H1 (cell line): ENCODE measurements around the gene TSPAN17. TPM values are rescaled to one million over a fixed set of nuclear protein-coding genes. Genes with fewer than 3 reads are reported as not detected.

ENCODE experiments used
- CTCF ChIA-PET: fragments of 300-600 bp; sonication (Branson Sonifier 250); formaldehyde crosslinking; loops from one replicate; lab custom pipeline; 2021; ENCODE audit not compliant: partially characterized antibody; lab: Charles Lee
- POLR2A ChIA-PET: fragments of 300-600 bp; sonication (Branson Sonifier 250); formaldehyde crosslinking; loops from one replicate; lab custom pipeline; 2021; ENCODE audit warnings: inconsistent platforms; ENCODE audit not compliant: partially characterized antibody; lab: Charles Lee
- DNase-seq, 2 experiments: peaks; one replicate each; pipeline versions ENCODE4 v3.0.0 to v3.0.0-alpha.2; 2010 to 2022; ENCODE audit warnings: low spot score in 2 of 2, low read depth in 1 of 2, mixed read lengths in 1 of 2
- FAIRE-seq: peaks from 2 replicates; lab custom pipeline; 2011; peaks lifted over from hg19 to GRCh38; lab: Jason Lieb, UNC
- H2AFZ ChIP-seq: 2 replicates; pipeline ENCODE4 v1.8.1; 2012; ENCODE audit warnings: low read length, inconsistent platforms
- H2AK5ac ChIP-seq: 2 replicates; pipeline ENCODE4 v1.6.1; 2013; ENCODE audit warnings: low read depth, low read length
- H2BK120ac ChIP-seq: replicated peaks from 2 replicates; pipeline ENCODE3; 2013; ENCODE audit warnings: low read depth, low read length, inconsistent platforms
- H2BK12ac ChIP-seq: 2 replicates; pipeline ENCODE4 v1.6.1; 2013; ENCODE audit warnings: low read depth, low read length
- H2BK15ac ChIP-seq: 2 replicates; pipeline ENCODE4 v1.6.1; 2013; ENCODE audit warnings: low read length
- H2BK20ac ChIP-seq: 2 replicates; pipeline ENCODE4 v1.6.1; 2013; ENCODE audit warnings: low read length
- H2BK5ac ChIP-seq: 2 replicates; pipeline ENCODE4 v1.6.1; 2013; ENCODE audit warnings: low read depth, low read length
- H3K14ac ChIP-seq: 2 replicates; pipeline ENCODE4 v1.6.1; 2013; ENCODE audit warnings: inconsistent platforms; ENCODE audit not compliant: insufficient read length
- H3K18ac ChIP-seq: 2 replicates; pipeline ENCODE4 v1.6.1; 2013; ENCODE audit warnings: low read length; ENCODE audit errors: extremely low read depth
- H3K23ac ChIP-seq: 2 replicates; pipeline ENCODE4 v1.6.1; 2013; ENCODE audit warnings: inconsistent platforms; ENCODE audit not compliant: insufficient read length
- H3K23me2 ChIP-seq: 2 replicates; pipeline ENCODE4 v1.6.1; 2013; ENCODE audit warnings: low read depth, low read length
- H3K27ac ChIP-seq: 2 replicates; pipeline ENCODE4 v1.6.1; 2011; ENCODE audit warnings: low read depth, low read length, inconsistent platforms
- H3K27me3 ChIP-seq, 4 experiments: replicated peaks in 1 of 4; 1 replicate in 1 of 4; 2 replicates in 3 of 4; pipeline versions ENCODE4 v1.6.1 to v1.8.1; 2011 to 2013; ENCODE audit warnings: low read length in 3 of 4, mild to moderate bottlenecking in 3 of 4, inconsistent platforms in 2 of 4, mixed read lengths in 2 of 4, moderate library complexity in 1 of 4; ENCODE audit not compliant: control insufficient read depth in 3 of 4, insufficient read depth in 3 of 4; ENCODE audit errors: extremely low read depth in 1 of 4
- H3K36me3 ChIP-seq, 4 experiments: 2 replicates each; pipeline versions ENCODE4 v1.6.1 to v1.8.1; 2011 to 2013; ENCODE audit warnings: mild to moderate bottlenecking in 4 of 4, low read length in 3 of 4, moderate library complexity in 2 of 4, control low read depth in 1 of 4, inconsistent platforms in 1 of 4; ENCODE audit not compliant: insufficient read depth in 4 of 4, control insufficient read depth in 2 of 4
- H3K4ac ChIP-seq: replicated peaks from 2 replicates; pipeline ENCODE3; 2013; ENCODE audit warnings: low read length, low read depth, mixed read lengths, inconsistent platforms; ENCODE audit not compliant: insufficient read length
- H3K4me1 ChIP-seq, 4 experiments: replicated peaks in 1 of 4; 1 replicate in 1 of 4; 2 replicates in 3 of 4; pipeline versions ENCODE4 v1.6.1 to v1.8.1; 2011 to 2013; ENCODE audit warnings: low read length in 3 of 4, inconsistent platforms in 2 of 4, mixed read lengths in 1 of 4; ENCODE audit not compliant: insufficient read depth in 4 of 4, control insufficient read depth in 3 of 4
- H3K4me2 ChIP-seq, 2 experiments: 2 replicates each; pipeline versions ENCODE4 v1.6.1 to v1.8.1; 2011 to 2013; ENCODE audit warnings: low read depth in 2 of 2, low read length in 2 of 2, control low read depth in 1 of 2, inconsistent platforms in 1 of 2, mild to moderate bottlenecking in 1 of 2; ENCODE audit not compliant: insufficient read depth in 1 of 2
- H3K4me3 ChIP-seq, 4 experiments: fragments of 200-600, 300-600 bp in 1 of 4; sonication (generic), shearing (Covaris generic), sonication (Bioruptor Twin) in 1 of 4; 2 replicates each; pipeline versions ENCODE4 v1.5.1 to v1.8.1; 2011 to 2016; ENCODE audit warnings: low read length in 4 of 4, low read depth in 3 of 4, control low read depth in 2 of 4, inconsistent platforms in 2 of 4, mild to moderate bottlenecking in 2 of 4, mixed read lengths in 1 of 4, moderate library complexity in 1 of 4; ENCODE audit not compliant: insufficient read depth in 2 of 4; ENCODE audit errors: extremely low read depth in 1 of 4
- H3K56ac ChIP-seq: replicated peaks from 2 replicates; pipeline ENCODE3; 2013; ENCODE audit warnings: low read depth, mild to moderate bottlenecking, mixed read lengths, low read length, inconsistent platforms; ENCODE audit not compliant: insufficient read length
- H3K79me1 ChIP-seq: 2 replicates; pipeline ENCODE4 v1.6.1; 2013; ENCODE audit warnings: low read depth, low read length, control low read depth
- H3K79me2 ChIP-seq, 2 experiments: 2 replicates each; pipeline versions ENCODE4 v1.6.1 to v1.8.1; 2012 to 2013; ENCODE audit warnings: low read length in 2 of 2, mild to moderate bottlenecking in 2 of 2, inconsistent platforms in 1 of 2; ENCODE audit not compliant: insufficient read depth in 2 of 2, control insufficient read depth in 1 of 2
- H3K9ac ChIP-seq, 4 experiments: replicated peaks in 1 of 4; 1 replicate in 1 of 4; 2 replicates in 3 of 4; pipeline versions ENCODE4 v1.6.1 to v1.8.1; 2011 to 2013; ENCODE audit warnings: low read depth in 3 of 4, low read length in 3 of 4, control low read depth in 2 of 4, mild to moderate bottlenecking in 2 of 4, moderate library complexity in 2 of 4, inconsistent platforms in 1 of 4; ENCODE audit errors: extremely low read depth in 1 of 4
- H3K9me3 ChIP-seq, 2 experiments: 2 replicates each; pipeline versions ENCODE4 v1.6.1 to v1.8.1; 2012 to 2013; ENCODE audit warnings: mild to moderate bottlenecking in 2 of 2, moderate library complexity in 2 of 2, control low read depth in 1 of 2, inconsistent platforms in 1 of 2, low read depth in 1 of 2, low read length in 1 of 2, mixed read lengths in 1 of 2; ENCODE audit not compliant: insufficient read depth in 2 of 2
- H4K20me1 ChIP-seq, 2 experiments: replicated peaks in 1 of 2; 2 replicates each; pipeline versions ENCODE3 to v1.8.1; 2011 to 2013; ENCODE audit warnings: inconsistent platforms in 2 of 2, low read length in 2 of 2, mild to moderate bottlenecking in 1 of 2; ENCODE audit not compliant: insufficient read depth in 2 of 2, control insufficient read depth in 1 of 2
- H4K5ac ChIP-seq: 2 replicates; pipeline ENCODE4 v1.6.1; 2013; ENCODE audit warnings: low read length, low read depth, mixed read lengths, inconsistent platforms; ENCODE audit not compliant: insufficient read length
- H4K8ac ChIP-seq: 2 replicates; pipeline ENCODE4 v1.8.0; 2013; ENCODE audit warnings: mild to moderate bottlenecking, moderate library complexity, low read length, inconsistent platforms; ENCODE audit not compliant: insufficient read depth; ENCODE audit errors: extremely low read depth
- H4K91ac ChIP-seq: replicated peaks from 2 replicates; pipeline ENCODE3; 2013; ENCODE audit warnings: low read length, mixed read lengths, inconsistent platforms; ENCODE audit not compliant: insufficient read length
- ASH2L ChIP-seq: fragments of 200-600, 300-600 bp; sonication (generic); IDR thresholded peaks from one replicate; pipeline ENCODE4 v1.7.1; 2017; ENCODE audit warnings: low read length
- CBX8 ChIP-seq: fragments of 300-800, 300-1000 bp; sonication (generic); IDR thresholded peaks from 2 replicates; pipeline ENCODE4 v1.7.1; 2016; ENCODE audit warnings: low read depth, low read length, borderline replicate concordance
- GTF2F1 ChIP-seq: IDR thresholded peaks from 2 replicates; pipeline ENCODE4 v1.6.1; 2012; ENCODE audit warnings: low read depth, low read length, improper control_type of control experiment, borderline replicate concordance
- RBBP5 ChIP-seq: IDR thresholded peaks from 2 replicates; pipeline ENCODE4 v1.7.1; 2012; ENCODE audit warnings: low read depth, mild to moderate bottlenecking, inconsistent platforms, low read length, moderate library complexity, borderline replicate concordance
- SIN3A ChIP-seq, 2 experiments: IDR thresholded peaks in 1 of 2; conservative IDR thresholded peaks in 1 of 2; 2 replicates each; pipeline ENCODE4 v1.6.1; 2011 to 2012; ENCODE audit warnings: low read length in 2 of 2, improper control_type of control experiment in 1 of 2, low read depth in 1 of 2, mild to moderate bottlenecking in 1 of 2
- SP4 ChIP-seq: IDR thresholded peaks from 2 replicates; pipeline ENCODE4 v1.6.1; 2012; ENCODE audit warnings: low read length, inconsistent platforms
- whole genome bisulfite sequencing, 2 experiments: shearing (Covaris generic) in 1 of 2; methylation state at CpG; one replicate each; pipeline versions ENCODE4 v1.1.6 to v1.1.7; 2013 to 2015; ENCODE audit warnings: low lambda C conversion rate in 2 of 2, mixed read lengths in 2 of 2, inconsistent platforms in 1 of 2, low coverage in 1 of 2, missing lambda C conversion rate in 1 of 2; ENCODE audit not compliant: insufficient replicate concordance in 2 of 2, insufficient coverage in 1 of 2, insufficient read length in 1 of 2; ENCODE audit errors: extremely low coverage in 1 of 2, missing lambda C conversion rate in 1 of 2; 5-methylcytosine and 5-hydroxymethylcytosine counted together
- polyA plus RNA-seq, 7 experiments: library from polyadenylated mRNA; depleted of rRNA in 3 of 7; stranded (reverse) in 5 of 7; unstranded in 2 of 7; fragments of >200 nt in 5 of 7; fragments of 200-250 nt in 2 of 7; gene quantifications; 1 replicate in 5 of 7; 2 replicates in 1 of 7; 4 replicates in 1 of 7; pipeline versions ENCODE4 v1.2.1 to v1.2.3, GENCODE V29; 2011 to 2013; ENCODE audit warnings: missing spikeins in 2 of 7, mixed read lengths in 2 of 7
- total RNA-seq: library from RNA; stranded (reverse); fragmentation: NEBNext Ultra II Directional; extraction: Animal tissue kit (Norgen Biotek cat#: 25700); gene quantifications from 2 replicates; pipeline ENCODE4 v1.2.1, GENCODE V29; 2021
- TF ChIP-seq, protein P1 (sequence below): IDR thresholded peaks from 2 replicates; pipeline ENCODE4 v1.6.1; 2012; ENCODE audit warnings: inconsistent platforms
- TF ChIP-seq, protein P2 (sequence below): IDR thresholded peaks from 2 replicates; pipeline ENCODE4 v1.6.1; 2011; ENCODE audit warnings: low read depth, mild to moderate bottlenecking, low read length; ENCODE audit not compliant: insufficient read depth

Gene TSPAN17
- total and polyA plus RNA-seq, 2 of the 8 experiments (the other 6 are each of a cell fraction or from before 2014, with no cell fraction given) = 41.5 to 53.7 TPM

DNA sequence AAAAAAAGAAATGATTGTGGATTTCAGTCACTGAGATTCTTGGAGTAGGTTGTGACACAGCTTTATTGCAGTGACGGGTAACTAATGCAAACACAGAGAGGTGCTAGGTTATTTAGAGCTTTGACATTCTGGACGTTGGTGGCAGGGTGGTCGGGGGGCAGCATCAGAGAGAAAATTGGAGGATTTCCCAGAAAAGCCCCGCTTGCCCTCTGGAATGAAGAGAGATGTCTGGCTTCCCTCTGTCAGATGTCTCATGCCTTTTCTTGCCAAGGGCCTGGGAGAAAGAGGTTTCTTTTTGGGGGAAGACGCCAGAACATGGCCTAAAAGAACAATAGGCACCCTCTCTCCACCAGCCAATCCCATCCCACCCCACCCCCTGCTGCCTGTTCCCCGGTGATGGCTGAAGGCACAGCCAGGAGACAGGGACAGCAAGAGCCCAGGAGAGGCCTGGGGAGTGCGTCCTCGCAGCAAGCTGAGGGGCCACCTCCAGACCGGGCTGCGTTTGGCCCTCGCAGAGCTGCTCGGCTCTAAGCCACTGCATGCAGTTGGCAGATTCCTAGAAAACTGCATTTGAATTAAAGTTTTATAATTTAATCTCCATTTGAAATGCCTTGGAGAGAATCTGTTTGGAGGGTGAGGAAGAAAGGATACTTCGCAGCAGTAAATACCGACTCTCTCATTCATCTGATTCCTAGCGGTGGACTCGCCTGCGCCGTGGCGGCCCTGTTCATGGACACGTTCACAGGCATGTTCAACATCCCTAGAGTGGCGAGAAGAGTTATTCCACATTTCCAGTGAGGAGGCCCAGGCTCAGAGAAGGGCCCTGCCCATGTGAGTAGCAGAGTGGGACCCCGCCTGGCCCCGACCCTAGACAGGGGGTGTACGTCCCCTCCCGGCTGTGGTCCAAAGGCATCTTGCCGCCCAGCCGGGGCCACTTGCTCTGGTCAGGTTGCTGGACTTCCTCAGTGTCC is 55.7 kb downstream of the TSPAN17 start:
- Histone ChIP-seq H3K4ac (no peak overlapping the region), H4K5ac (no peak overlapping the region), H2BK15ac (no peak overlapping the region), H3K4me2 (no peak overlapping the region), H3K23me2 (no peaks in the 10 kb centered on the region), H3K79me1 (no peaks in the 10 kb centered on the region), H2BK5ac (no peak overlapping the region), H3K4me1 (peaks cover 0 to 20% (median 12%) of the 10 kb centered on the region in 4 experiments; a peak in 6 of 7 replicates), H2BK20ac (no peak overlapping the region), H3K27ac (no peak overlapping the region), H3K4me3 (no peak overlapping the region), H2AFZ (no peak overlapping the region), H4K20me1 (no peaks in the 10 kb centered on the region), H2BK120ac (no peak overlapping the region), H3K79me2 (no peaks in the 10 kb centered on the region), H3K9ac (no peak overlapping the region), H3K27me3 (no peaks in the 10 kb centered on the region; a peak in 1 of 7 replicates), H3K56ac (no peak overlapping the region), H4K8ac (no peak overlapping the region), H3K9me3 (no peaks in the 10 kb centered on the region), H3K18ac (no peak overlapping the region), H2BK12ac (0 out of 2 replicates have a peak overlapping the region, but pooled peaks have one; percentile 43), H3K23ac (no peak overlapping the region), H3K14ac (no peak overlapping the region), H4K91ac (no peak overlapping the region), H2AK5ac (no peak overlapping the region; the same call in 1 of the 2 replicates), H3K36me3 (no peaks in the 10 kb centered on the region)
- no peak for TF ChIP-seq SP4
- no peak for TF ChIP-seq GTF2F1
- TF ChIP-seq ASH2L = no peak
- TF ChIP-seq, protein P1, sequence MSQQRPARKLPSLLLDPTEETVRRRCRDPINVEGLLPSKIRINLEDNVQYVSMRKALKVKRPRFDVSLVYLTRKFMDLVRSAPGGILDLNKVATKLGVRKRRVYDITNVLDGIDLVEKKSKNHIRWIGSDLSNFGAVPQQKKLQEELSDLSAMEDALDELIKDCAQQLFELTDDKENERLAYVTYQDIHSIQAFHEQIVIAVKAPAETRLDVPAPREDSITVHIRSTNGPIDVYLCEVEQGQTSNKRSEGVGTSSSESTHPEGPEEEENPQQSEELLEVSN = no peak
- TF ChIP-seq RBBP5 = no peak
- TF ChIP-seq SIN3A (conservative IDR thresholded peaks at IDR 0.05 in 1 of 2, IDR thresholded peaks at IDR 0.05 in 1 of 2; ENCODE audit: low read depth in 1 of 2, low read length in 2 of 2) = no peak
- no peak for TF ChIP-seq CBX8
- TF ChIP-seq, protein P2, sequence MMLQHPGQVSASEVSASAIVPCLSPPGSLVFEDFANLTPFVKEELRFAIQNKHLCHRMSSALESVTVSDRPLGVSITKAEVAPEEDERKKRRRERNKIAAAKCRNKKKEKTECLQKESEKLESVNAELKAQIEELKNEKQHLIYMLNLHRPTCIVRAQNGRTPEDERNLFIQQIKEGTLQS = no peak
- no peak for FAIRE-seq
- 88% methylated on average over 27 of the region's 27 CpGs; no CpG with 5 or more reads in 1 of the 2 experiments for WGBS, 2 experiments
- DNase-seq = no peak
- CTCF ChIA-PET = interaction anchor here (1.2 to 32.2 kb wide), 8 partner anchors 8 to 196 kb away, joined by 3 to 859 read pairs (median 44); partner anchors contain the start of gene HK3
- POLR2A ChIA-PET = interaction anchor here (0.8 to 3.2 kb wide), 3 partner anchors 8 to 36 kb away, joined by 3 to 6 read pairs (median 3); no protein-coding TSS in a partner anchor
